CD4-positive, alpha-beta T cell treated with Interleukin-1 beta for 1 hour (primary cell): ENCODE measurements around the gene GPR158.

Experiments
- DNase-seq, 2 donors: peaks; one replicate each; pipeline ENCODE4 v3.0.0-alpha.2; 2020 to 2022

The GPR158 gene

DNA sequence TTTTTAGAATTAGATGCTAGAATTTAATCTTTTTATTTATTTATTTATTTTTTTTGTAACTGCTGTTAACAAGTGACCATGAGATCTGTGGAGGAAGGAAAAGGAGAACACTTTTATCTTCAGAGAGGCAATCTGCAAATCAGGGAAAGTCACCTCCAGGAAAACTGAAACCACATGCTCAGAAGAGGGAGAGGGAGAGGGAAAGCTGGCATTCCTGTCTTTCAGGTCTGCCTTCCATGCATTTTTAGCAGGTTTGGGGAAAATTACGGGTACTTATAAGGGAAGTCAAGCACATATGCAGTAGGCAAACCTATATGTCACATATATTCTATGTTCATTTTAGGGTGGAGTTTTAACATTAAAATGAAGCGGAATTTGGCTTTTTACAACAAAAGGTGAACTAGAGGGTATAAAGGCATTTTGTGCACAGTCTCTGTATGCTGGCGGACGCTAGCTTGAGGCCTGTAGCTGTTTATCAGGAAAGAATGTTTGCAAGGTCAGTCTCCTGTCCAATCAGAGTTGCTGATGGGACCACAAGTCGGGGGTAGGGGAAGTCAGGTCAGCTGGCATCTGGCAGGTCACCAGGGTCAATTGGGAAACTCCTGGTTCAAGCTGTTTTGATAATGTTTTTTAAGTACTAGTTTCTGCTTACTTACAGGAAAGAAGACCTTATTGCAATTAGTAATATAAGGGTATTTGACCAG is 333.5 kb downstream of the GPR158 start:
- DNase-seq = no peak

DNA sequence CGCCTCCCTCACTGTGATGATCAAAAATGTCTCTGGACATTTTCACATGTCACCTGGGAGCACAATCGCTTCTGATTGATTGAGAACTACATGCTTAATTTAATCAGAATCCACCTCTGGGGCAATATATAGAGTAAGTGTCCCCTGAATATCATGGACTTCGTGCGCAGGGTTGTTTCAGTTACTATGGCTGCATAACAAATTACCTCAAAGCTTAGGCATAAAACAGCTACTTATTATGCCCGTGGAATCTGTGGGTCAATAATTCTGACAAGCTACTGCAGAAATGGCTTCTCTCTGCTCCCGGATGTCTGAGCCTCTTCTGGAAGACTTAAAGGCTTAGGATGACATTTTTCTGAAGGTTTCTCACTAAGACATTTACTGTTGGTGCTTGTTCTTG is 334.4 kb downstream of the GPR158 start:
- no peak for DNase-seq

DNA sequence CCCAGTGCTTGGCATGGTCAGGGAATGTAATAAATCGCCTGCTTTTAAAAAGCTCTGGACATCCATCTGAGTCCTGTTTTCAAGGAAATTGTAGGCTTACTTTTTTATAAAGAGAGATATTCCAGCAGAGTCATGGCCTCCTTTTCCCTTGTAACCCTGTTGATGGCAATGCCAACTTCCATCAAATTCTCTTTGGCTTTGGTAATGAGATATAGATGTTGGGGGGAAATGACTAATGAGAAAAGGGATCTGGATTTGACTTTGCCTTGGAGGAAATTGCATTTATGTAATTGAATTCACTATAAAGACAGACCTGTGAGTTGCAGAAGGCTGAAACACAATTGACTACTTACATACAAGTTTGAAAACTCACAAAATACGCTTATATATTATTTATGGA is 347.5 kb downstream of the GPR158 start:
- DNase-seq = no peak

DNA sequence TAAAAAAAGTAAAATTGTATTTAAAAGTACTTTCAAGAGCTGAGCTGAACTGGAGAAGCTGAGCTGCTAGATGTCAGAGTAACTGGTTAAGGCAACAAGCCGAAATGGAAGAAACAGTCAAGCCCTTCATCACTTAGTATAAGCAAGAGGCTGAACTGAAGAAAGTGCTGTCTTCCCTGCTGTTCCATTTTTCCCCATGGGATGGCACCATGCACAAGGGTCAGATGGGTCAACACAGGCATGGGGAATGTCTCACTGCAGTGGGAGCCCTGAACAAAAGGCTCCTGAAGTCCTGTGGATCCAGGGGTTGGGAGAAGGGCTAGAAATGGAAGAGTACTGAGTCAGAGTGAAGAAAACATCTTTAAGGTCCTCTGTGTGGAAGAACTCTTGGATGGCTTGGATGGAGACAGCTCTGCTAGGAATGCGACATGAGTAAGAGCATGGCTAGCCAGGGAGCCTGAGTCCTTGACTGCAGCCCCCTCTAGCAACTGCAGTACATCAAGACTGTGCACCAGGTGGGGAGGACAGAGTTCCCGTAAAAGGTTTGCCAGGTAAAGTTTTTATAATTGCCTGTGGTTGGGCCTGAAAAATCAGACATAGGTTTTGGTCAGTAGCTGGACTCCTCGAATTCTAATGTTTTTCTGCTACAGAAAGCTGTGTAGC is 348.3 kb downstream of the GPR158 start:
- no peak for DNase-seq

DNA sequence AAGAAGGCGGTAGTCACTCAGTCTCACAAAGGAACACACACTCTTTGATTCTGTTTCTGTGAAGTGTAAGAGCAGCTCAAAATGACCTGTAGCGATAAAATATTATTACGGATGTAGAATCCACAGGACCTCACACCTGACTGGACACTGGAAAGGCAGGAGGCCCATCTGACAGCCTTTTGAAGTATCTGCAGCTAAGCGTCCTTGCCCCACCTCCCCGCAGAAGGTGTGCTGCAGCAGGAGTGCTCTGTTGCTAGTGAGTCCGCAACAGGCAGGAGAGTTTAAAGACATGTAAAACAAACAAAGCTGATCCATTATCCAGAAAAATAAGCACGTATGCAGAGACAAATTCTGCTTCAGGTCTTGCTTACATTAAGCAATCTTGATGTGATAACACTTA is 355.5 kb downstream of the GPR158 start:
- no peak for DNase-seq

DNA sequence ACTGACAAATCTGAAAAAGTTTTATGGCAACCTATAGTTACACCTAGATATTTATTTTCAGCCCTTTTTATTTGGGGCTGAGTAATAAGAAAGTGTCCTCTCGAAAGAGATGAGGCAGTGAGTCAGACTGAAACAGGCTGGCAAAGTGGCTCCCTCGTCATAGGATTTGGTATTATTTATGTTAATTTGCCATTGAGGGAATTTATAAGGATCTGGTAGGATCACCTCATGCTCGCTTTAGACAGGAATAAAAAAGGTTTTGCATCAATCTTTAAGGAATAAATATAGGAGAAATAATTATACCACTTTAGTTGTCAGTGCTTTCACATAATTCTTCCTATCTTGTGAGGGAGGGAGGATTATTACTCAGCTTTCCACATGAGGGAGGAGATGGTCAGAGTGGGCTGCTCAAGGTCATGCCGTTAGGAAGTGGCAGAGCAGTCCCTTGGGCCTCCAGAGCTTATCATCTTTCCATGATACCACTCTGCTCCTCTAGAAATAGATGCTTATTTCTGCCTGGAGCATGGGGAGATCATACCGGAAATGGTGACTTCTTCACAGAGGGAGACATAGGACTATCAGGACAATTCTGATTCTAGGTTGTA is 356.8 kb downstream of the GPR158 start:
- DNase-seq = no peak

DNA sequence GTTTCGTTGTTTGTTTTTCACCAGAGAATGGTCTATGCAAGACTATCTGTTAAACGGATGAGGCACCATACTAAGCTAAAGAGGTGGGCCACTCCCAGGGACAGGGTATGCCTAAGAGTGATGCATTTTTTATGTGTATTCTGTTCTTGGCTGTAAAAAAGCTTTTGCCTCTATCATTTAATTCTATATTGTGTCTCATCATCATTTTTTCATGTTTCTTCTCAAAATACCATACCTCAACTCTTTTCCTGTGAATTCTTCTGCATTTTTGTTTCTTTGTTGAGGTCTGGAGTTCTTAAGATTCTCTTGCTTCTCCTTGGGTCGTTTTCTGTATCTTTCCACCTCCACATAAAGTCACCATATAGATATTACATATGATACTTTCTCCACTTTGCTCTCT is 357.4 kb downstream of the GPR158 start:
- no peak for DNase-seq

DNA sequence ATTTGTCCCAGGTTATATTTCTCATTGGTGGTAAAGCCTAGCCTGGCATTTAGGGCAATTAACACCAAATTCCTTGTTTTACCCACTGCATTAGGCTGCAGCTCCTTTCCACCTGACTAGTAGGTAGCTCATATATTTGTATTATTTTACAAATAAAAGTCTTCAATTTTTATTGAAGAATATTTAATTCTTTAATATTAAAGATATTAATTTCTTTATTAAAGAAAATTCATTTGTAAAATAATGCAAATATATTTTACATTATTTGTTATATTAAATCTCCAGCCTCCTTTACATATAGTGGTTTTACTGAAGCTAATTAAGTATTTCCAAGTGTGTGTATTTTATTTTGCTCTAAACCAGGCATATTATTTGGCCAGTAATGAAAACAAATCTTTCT is 361.2 kb downstream of the GPR158 start:
- no peak for DNase-seq

DNA sequence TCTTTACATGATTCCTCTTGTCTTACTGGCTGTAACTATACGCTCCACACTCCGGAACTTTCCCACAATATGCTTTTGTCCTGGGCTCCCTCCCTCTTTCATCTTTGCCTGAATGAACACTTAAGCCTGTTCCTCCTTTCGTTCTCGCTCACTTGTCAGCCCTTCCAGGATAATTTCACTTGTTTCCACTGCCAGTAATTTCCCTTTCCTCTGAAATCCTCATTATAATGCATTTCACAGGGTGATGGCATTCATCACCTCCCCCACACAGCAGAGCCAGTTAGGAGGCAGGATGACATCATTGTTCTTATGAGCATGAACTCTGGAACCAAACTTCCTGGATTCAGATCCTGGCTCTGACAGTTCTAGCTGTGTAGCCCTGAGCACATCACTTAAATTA is 372.6 kb downstream of the GPR158 start:
- no peak for DNase-seq

DNA sequence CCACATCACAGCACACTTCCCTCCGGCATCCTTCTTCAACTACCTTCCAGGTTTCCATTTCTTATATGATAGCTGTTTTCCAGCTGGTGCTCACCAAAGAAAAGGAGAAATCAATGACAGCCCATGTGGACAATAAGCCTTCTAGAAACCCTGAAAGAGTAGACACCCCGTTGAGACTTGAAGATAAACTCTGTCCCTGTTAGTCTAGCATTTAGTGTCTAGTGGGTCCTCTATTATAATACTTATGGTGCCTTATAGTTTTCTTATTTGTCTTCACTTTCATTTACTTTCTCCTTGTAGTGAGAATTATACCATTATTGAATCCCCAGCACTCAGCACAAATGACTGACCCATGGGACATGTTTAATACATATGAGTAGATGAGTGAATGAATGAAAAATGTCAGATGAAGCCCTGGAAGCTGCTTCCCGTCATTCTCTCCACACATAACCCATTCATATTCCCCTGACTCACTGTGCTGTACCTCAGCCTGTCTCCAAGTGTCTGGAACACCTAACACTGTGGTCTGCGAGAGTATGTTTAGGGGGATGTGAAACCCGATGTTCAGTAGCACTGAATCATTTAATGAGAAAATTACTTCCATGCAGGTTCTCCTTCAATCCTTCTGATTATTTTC is 377.6 kb downstream of the GPR158 start:
- no peak for DNase-seq

DNA sequence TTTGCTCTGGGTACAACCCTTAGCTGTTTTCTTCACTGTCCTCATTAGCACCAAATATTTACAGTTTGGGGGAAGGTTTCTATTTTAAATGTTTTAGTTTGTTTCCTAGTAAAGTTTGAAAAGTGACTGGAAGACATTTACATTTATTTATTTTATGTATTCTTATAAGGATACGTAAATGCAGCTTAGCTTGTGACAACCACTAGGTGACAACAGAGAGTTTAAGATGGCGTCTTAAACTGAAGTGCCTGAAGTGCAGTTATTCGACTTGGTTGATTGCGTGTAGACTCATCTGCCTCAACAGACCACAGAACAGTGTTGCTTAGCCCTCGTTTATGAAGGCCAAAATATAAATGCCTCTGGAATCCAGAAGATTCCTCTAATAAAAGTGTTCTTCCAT is 381.1 kb downstream of the GPR158 start:
- no peak for DNase-seq

DNA sequence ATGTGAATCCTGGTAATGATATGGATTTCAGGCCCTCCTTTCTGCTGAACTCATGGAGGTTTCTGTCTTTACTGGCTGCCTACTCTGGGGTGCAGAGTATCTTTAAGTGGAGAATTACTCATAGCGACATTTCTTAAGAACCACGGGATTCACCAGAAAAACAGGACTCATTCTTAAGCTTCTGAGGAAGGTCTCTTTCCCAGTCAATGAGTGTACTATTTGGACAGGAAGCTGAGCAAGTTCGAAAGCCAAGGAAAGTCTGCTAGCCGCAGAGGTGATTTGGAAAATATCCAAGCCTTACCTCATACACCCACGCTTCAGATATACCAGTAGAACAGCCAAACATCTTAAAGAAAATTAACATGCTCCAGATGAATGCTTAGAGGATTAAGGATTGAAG is 381.7 kb downstream of the GPR158 start:
- DNase-seq = no peak

DNA sequence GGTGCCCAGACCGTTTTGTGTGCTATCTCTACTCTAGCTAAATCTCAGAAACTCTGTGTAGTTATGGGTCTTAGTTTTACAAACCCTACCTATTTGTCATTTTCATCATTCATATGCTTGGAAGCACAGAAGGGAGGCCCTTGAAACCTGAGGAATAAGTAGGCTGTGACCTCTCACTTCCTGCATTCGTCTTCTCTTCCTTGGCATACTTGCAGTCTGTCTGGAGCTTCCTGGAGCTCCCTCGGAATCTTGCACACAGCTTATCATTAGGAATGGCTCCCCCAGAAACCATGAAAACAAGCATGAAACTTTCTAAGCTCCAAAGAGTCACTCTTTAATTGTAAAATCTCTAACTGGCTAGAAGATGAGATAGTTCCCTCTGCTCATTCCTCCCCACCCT is 382.3 kb downstream of the GPR158 start:
- DNase-seq = no peak

DNA sequence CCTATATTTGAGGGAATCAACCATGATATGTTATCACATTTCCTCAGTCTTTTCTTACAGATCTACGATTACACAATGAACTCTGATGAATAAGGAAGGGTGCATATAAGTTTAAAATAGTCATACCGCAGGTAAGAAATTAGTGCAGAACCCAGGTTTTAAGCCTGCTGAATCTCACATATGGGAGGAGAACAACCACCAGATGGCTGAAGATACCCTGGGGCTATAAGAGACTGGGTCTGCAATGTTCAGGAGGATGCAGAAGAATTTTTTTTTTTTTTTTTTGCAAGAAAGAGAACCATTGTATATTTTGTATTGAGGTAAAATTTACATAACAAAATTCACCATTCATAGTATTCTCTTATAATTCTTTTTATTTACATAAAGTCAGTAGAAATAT is 387.0 kb downstream of the GPR158 start:
- DNase-seq = no peak

DNA sequence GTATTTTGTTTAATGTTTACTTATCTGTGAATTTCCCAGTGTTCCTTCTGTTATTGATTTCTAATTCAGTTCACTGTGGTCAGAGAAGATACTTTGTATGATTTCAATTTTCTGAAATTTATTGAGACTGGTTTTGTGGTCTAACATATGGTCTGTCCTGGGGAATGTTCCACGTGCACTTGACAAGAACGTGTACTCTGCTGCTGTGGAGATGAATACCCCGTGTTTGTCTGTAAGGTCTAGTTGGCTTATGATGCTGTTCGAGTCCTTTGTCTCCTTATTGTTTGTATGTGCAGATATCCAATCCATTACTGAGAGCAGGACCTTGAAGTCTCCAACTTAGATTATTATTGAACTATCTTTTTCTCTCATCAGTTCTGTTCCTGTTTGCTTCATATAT is 387.7 kb downstream of the GPR158 start:
- no peak for DNase-seq

DNA sequence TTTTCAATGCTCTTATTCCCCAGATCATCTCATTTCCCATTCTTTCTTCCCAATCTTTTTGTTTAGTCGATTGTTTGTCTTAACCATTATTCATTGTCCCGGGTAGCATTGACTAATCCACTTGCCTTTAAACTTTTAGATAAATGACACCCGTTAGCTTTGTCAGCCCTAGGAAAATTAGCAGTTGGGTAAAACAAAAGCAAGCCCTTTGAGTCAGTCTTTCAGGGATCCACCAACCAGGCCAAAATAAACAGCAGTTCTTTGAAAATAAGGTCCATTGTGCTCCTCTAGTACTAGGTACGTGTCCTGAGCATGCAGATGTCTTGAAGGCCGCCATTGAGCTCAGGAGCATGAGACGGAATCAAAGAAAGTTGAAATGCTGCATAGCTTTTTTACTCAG is 389.6 kb downstream of the GPR158 start:
- no peak for DNase-seq

DNA sequence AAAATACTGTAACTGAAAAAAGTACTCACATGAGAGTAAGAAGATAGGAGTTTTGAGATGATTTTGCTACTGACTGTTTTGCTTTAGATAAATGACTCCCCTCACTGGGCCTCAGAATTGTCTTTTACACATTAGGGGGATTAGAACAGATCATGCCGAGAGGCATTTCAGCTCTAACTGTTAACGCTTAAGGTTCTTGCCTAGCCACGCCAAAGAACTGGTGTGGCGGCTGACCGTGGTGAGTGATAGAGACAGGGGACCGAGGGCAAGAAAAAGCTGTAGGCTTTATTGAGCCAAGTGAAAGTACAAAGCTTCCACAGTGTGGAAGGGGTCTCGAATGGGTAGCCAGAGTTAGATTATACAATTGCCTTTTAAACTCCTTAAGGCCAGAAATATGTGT is 390.8 kb downstream of the GPR158 start:
- no peak for DNase-seq

DNA sequence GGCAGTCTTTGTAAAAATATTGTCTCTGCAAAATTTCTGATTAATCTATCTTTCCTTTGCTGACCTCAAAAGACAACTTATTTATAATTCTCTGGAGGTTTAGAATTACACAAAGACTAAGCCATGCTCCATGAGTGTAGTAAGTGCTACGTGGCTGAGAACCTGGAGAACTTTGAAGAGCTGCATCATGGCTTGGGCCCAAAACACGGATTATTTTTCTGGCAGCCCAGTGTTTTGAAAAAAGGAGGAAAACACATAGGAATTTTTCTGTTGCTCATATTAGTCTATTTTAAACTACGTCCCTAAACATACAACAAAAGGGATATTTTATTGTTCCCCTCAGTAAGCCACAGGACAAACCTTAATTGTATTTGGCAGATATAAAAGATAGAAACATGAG is 398.5 kb downstream of the GPR158 start:
- no peak for DNase-seq

DNA sequence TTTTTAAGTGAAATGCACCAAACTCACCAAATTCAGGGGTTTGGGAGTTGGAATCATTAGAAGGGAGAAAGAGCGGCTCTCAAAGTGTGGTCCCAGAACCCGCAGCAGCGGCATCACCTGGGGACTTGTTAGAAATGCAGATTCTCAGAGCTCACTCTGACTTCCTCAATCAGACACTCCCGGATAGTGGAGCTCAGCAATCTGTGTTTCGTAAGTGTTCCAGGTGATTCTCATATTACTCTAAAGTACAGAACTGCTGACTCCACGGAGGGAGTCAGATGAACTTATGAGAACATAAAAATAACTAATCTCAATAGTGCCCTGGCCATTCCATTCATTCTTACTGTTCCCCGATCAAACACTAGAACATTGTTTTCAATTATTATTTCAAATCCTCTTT is 400.5 kb downstream of the GPR158 start:
- no peak for DNase-seq

DNA sequence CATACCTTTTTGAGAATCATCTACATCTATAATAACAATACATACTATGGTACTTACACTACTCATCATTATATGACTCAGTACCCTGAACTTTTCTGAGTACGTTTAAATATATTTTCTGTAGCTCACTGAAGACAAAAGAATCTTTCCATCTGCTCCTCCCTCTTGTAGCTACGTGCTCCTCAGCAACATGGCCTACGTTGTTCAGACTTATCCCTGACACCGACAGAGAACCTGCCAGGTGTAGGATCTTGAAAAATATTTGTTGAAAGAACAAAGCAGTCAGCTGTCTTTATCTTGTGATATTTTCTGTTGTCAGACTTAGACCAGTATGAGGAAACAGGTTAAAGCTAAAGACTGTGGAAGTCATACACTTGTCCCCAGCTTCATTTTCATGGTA is 403.3 kb downstream of the GPR158 start:
- no peak for DNase-seq

DNA sequence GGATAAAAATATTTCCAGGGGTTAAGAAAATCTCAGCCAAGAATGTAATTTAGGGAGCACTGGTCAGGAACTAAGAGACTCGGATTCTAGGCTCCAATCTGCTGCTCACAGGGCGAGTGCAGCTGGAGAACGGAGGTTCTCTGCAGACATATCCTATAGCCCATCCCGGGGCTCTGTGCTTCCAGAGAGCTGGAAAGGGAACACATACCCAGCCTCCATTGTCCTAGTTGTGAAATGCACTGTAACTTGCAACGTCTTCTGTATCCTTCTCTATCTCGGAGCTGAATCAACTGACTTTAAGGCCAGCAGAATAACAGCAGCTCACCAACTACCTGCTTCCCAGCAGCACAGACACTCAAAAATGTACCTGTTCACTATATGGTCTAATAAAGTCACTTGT is 408.2 kb downstream of the GPR158 start:
- DNase-seq = no peak

DNA sequence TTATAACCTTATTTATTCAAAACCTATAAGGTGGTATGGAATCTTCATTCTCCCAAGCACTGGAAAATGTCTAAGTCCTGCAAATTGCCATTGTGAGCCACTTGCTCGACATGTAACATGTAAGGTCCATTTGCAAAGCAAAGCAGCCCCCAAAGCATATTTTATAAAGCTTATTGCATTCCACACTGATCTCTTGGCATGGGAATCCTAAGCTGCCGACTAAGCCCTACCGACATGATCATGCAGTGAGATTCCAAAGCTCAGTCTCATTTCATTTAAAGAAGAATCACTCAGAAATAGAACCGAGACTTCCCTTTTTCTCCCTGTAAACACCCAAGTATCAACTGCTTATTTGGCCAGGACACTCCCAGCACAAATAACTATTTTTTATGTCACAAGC is 425.9 kb downstream of the GPR158 start:
- DNase-seq = no peak

DNA sequence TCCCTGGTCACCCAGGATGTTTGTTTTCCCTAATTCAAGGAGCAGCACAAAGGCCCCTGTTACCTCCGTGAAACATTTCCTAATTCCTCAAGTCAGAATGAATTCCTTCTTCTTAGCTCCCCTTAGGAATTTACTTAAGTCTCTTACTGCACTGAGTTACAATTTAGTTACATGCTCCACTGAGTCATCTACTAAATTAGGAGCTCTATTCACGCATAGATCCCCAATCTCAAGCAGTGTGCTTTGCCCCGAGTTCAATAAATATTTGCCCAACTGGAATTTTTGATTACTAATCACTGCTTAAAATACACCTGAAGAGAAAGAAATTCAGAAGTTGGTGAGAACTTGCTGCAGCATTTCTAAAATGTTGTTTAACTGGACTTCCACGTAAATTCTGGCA is 429.8 kb downstream of the GPR158 start:
- DNase-seq = no peak

DNA sequence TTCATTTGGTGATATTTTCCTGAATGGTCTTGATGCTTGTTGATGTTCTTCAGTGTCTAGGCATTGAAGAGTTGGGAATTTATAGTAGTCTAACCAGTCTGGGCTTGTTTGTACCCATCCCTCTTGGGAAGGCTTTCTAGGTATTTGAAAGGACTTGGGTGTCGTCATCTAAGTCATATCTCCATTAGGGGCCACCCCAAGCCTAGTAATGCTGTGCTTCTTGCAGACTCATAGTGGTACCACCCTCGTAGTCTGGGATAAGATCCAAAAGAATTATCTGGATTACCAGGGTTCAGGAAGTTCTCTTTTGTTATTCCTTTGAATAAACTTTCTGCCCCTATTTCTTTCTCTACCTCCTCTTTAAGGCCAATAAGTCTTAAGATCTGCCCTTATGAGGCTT is 439.9 kb downstream of the GPR158 start:
- DNase-seq = no peak
